Measurements from ENCODE around the gene PLA2G1B. TPM values are rescaled to one million over a fixed set of nuclear protein-coding genes. Genes with fewer than 3 reads are reported as not detected.

Gene PLA2G1B
- total RNA-seq, 1 donor: not detected

DNA sequence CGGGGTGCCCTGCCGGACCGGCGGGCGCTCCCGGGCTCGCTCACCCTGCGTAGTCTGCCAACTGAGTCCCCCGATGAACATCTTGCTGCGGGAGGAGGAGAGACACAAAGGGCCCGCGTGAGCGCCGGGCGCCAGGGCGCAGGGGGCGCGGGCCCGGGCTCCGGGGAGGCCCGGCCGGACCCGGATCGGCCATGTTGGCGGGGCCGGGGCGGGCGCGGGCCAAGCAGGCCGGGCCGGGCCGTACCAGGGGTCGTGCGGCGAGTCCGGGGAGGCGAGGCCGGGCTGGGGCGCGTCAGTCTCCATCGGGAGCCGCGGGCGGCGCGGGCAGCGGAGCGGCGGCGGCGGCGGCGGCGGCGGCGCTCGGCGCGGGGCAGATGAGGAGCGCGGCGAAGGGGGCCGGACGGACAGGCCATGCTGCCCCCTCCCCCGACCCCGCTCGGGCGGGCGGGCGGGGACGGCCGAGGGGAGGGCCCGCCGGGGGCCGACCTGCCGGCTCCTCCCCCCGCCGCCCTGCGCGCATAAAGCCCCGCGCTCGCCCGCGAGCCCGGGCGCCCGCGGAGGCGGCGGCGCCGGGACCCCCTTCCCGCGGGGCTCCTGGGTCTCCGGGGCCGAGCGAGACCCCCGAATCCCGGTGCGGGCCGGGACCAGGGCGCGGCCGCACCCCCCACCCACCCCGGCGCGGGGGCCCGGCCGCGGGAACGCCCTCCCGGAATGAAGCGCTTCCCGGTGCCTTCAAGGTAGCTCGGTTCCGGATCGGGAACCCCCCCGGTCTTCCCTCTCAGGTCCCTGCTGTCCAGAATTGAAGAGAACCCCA is 41.4 kb upstream of the PLA2G1B start, which contains the start of gene MSI1:
Gene MSI1 (minus strand): TSS at position 376 of the 814 bp plus-strand sequence. CDS start 73 bp downstream, at position 303.
- Histone ChIP-seq H4K20me1 (ENCODE audit: insufficient read depth, low read length) (no peaks in the 10 kb centered on the region), H3K27me3 (ENCODE audit: insufficient read depth, low read length) (peaks cover 51% of the 10 kb centered on the region), H3K36me3 (ENCODE audit: insufficient read depth, low read length) (no peaks in the 10 kb centered on the region), H3K79me2 (ENCODE audit: insufficient read depth, low read length) (no peaks in the 10 kb centered on the region), H3K27ac (ENCODE audit: low read depth, low read length) (no peak within 1 kb of the TSS), H3K9me3 (ENCODE audit: low read depth, low read length) (no peaks in the 10 kb centered on the region), H3K4me2 (ENCODE audit: insufficient read depth, low read length) (peak within 1 kb of the TSS; percentile 55), H3K4me3 (ENCODE audit: insufficient read depth, low read length) (peak within 1 kb of the TSS; percentile 49), H3K4me1 (ENCODE audit: insufficient read depth, low read length) (no peaks in the 10 kb centered on the region), H2AFZ (ENCODE audit: low read length) (peak within 1 kb of the TSS; percentile 56)
- DNase-seq (ENCODE audit: insufficient read length, low spot score, missing footprints): no peak
- TF ChIP-seq, protein P1, sequence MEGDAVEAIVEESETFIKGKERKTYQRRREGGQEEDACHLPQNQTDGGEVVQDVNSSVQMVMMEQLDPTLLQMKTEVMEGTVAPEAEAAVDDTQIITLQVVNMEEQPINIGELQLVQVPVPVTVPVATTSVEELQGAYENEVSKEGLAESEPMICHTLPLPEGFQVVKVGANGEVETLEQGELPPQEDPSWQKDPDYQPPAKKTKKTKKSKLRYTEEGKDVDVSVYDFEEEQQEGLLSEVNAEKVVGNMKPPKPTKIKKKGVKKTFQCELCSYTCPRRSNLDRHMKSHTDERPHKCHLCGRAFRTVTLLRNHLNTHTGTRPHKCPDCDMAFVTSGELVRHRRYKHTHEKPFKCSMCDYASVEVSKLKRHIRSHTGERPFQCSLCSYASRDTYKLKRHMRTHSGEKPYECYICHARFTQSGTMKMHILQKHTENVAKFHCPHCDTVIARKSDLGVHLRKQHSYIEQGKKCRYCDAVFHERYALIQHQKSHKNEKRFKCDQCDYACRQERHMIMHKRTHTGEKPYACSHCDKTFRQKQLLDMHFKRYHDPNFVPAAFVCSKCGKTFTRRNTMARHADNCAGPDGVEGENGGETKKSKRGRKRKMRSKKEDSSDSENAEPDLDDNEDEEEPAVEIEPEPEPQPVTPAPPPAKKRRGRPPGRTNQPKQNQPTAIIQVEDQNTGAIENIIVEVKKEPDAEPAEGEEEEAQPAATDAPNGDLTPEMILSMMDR (IDR thresholded peaks at IDR 0.05; ENCODE audit: extremely low read depth, low read depth, low read length): no peak

GRCh38 chr12:120367924-120368788 is 40.6 kb upstream of the PLA2G1B start:
- no peak overlapping the region for H3K27ac ChIP-seq (ENCODE audit: low read depth, low read length)
- peak; percentile 80 for DNase-seq (ENCODE audit: insufficient read length, low spot score, missing footprints)
- H3K4me1 ChIP-seq (ENCODE audit: insufficient read depth, low read length): no peaks in the 10 kb centered on the region
- H3K79me2 ChIP-seq (ENCODE audit: insufficient read depth, low read length): no peaks in the 10 kb centered on the region
- H3K36me3 ChIP-seq (ENCODE audit: insufficient read depth, low read length): no peaks in the 10 kb centered on the region
- TF ChIP-seq, protein P1 (IDR thresholded peaks at IDR 0.05; ENCODE audit: extremely low read depth, low read depth, low read length): no peak
- H2AFZ ChIP-seq (ENCODE audit: low read length): peak overlapping the region; percentile 56
- H3K9me3 ChIP-seq (ENCODE audit: low read depth, low read length): no peaks in the 10 kb centered on the region
- no peaks in the 10 kb centered on the region for H4K20me1 ChIP-seq (ENCODE audit: insufficient read depth, low read length)
- peak overlapping the region; percentile 49 for H3K4me3 ChIP-seq (ENCODE audit: insufficient read depth, low read length)
- peaks cover 51% of the 10 kb centered on the region for H3K27me3 ChIP-seq (ENCODE audit: insufficient read depth, low read length)
- peak overlapping the region; percentile 55 for H3K4me2 ChIP-seq (ENCODE audit: insufficient read depth, low read length)

GRCh38 chr12:120367233-120367923 is 39.8 kb upstream of the PLA2G1B start:
- Histone ChIP-seq H3K36me3 (ENCODE audit: insufficient read depth, low read length) (no peaks in the 10 kb centered on the region), H2AFZ (ENCODE audit: low read length) (peak overlapping the region; percentile 56), H3K27me3 (ENCODE audit: insufficient read depth, low read length) (peaks cover 51% of the 10 kb centered on the region), H3K79me2 (ENCODE audit: insufficient read depth, low read length) (no peaks in the 10 kb centered on the region), H3K4me2 (ENCODE audit: insufficient read depth, low read length) (peak overlapping the region; percentile 55), H3K4me1 (ENCODE audit: insufficient read depth, low read length) (no peaks in the 10 kb centered on the region), H3K27ac (ENCODE audit: low read depth, low read length) (no peak overlapping the region), H3K4me3 (ENCODE audit: insufficient read depth, low read length) (peak overlapping the region; percentile 49), H4K20me1 (ENCODE audit: insufficient read depth, low read length) (no peaks in the 10 kb centered on the region), H3K9me3 (ENCODE audit: low read depth, low read length) (no peaks in the 10 kb centered on the region)
- TF ChIP-seq, protein P1 (IDR thresholded peaks at IDR 0.05; ENCODE audit: extremely low read depth, low read depth, low read length): peak; percentile 39
- peak; percentile 88 for DNase-seq (ENCODE audit: insufficient read length, low spot score, missing footprints)
